ENCODE measurements around the gene NKIRAS1.
"Not testable (repeated sequence)": the region's sequence is repeated elsewhere in the genome, so short reads cannot be mapped to it uniquely, and the experiment has no call there.

The NKIRAS1 gene

DNA sequence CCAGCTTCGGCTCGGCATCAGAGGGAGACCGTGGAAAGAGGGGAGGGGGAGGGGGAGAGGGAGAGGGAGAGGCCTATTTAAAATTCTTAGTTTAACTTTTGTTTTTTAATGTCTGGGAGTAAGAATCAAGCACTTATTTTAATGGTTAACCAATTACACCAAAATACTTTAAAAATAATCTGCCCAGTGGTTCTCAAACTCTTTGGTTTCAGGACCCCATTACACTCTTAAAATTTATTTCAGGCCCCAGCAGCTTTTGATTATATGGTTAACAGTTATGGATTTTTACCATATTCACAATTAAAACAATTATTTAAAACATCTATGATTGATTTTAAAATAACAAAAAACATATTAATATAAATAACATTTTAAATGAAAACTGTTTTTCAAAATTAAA lies 44.5 kb downstream of the NKIRAS1 start:
- no peak for DNase-seq (ENCODE audit: low read depth in 3 of 3, low spot score in 1 of 3)

DNA sequence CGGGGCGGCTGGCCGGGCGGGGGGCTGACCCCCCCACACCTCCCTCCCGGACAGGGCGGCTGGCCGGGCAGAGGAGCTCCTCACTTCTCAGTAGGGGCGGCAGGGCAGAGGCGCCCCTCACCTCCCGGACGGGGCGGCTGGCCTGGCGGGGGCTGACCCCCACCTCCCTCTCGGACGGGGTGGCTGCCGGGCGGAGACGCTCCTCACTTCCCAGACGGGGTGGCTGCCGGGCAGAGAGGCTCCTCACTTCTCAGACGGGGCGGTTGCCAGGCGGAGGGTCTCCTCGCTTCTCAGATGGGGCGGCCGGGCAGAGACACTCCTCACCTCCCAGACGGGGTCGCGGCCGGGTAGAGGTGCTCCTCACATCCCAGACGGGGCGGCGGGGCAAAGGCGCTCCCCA lies 45.4 kb downstream of the NKIRAS1 start:
- not testable (repeated sequence) for DNase-seq (ENCODE audit: low read depth in 3 of 3, low spot score in 1 of 3)

DNA sequence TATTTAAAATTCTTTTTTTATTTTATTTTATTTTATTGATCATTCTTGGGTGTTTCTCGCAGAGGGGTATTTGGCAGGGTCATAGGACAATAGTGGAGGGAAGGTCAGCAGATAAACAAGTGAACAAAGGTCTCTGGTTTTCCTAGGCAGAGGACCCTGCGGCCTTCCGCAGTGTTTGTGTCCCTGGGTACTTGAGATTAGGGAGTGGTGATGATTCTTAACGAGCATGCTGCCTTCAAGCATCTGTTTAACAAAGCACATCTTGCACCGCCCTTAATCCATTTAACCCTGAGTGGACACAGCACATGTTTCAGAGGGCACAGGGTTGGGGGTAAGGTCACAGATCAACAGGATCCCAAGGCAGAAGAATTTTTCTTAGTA lies 46.1 kb downstream of the NKIRAS1 start:
- not testable (repeated sequence) for DNase-seq (ENCODE audit: low read depth in 3 of 3, low spot score in 1 of 3)

DNA sequence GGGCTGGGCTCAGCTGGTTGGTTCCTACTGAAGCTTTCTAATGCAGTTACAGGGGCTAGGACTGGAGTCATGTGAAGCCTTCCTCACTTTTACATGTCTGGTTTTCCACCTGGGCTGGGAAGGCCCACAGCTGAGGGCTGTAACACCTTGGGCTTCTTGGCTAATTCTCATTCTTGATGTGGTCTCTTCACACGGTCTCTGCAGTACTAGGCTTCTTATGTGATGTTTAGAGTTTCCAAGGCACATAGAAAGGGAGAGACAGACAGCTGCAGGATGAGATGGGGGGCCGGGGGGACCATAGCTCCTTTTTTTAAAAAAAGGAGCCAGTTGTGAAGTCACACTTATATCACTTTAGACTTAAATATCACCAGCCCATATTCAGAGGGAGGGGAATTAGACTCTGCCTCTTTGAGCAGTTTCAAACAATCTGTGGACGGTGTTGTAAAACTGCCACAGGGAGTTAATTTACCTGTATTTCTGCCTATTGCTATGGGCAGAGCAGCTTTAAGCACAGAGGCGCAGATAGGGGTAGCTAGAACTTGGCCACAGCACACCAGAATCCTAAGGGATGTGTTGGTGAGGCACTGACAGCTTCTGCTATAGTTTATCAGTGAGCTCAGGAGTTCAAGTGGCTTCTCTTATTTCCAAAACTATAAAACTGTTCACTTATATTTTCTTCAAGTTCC lies 46.7 kb downstream of the NKIRAS1 start:
- no peak for DNase-seq (ENCODE audit: low read depth in 3 of 3, low spot score in 1 of 3)

DNA sequence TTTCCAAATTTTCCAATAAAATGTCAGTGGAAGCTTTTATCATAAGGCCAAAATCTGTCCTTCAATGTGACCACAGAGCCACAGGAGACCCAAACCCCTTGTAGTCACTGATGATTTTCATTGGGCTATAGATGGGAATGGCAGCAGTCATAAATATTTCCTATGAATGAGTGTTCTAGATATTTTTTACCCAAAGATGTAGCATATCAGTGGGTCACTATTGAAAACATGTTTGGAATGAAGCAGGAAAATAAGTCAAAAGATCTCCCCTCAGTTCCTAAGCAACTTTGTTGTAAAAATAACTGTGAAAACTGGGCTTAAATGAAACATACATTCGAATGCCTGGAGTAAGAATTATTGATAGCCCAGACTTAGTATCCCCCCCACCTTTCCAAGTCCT lies 49.0 kb downstream of the NKIRAS1 start:
- no peak for DNase-seq (ENCODE audit: low read depth in 3 of 3, low spot score in 1 of 3)

DNA sequence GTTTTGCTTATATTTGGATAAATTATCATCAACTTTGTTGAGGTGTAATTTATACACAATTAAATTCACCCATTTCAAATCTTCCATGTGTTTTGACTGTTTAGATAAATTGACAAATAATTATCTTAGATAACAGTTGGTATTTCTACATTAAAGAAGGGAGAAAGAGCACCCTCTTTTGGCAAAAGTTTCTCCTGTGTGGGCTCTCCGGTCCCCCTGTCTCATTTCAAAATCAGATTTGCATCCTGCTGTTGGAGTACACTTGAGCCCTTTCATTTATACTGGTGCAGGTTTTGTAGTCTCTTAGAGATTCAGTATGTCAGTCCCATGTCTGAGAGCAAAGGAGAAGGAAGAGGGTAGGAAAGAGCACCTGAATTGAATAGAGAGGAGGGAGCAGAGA lies 49.4 kb downstream of the NKIRAS1 start:
- DNase-seq (ENCODE audit: low read depth in 3 of 3, low spot score in 1 of 3), result no peak

DNA sequence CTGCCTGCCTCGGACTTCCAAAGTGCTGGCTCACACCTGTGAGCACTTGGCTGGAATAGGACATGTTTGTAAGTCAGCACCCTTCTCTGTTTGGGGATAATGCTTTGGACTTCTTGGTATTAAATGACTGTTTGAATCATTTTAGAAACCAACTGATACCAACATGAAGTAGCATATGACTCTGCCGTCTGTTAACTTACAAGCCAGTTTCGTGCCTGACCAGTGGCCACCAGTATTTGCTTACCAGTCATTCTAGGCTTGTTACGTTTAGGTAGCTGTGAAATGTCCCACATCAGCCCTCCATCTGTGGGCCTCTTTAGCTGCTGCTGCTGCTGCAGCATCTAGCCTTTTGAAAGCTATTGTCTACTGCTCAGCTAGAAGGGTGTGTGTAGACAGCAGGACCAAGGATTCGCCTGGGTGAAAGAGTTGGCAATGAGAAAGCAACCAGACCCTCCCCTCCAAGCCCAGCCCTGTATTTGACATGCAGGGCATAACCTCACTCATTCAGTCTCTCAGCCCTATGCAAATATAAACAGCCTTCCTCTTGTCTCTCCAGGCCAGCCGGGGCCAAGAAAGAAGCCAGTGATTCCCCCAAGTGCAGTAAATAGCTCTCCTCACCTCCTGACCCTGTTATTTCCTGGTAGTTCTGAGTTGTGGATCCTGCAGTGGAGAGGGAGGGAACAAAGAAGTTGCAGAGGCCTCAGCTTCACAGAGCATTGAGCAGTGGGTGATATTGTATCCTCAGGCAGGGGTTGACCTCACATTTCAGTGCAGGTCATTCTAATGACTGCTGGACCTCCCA lies 51.0 kb downstream of the NKIRAS1 start:
- no peak for DNase-seq (ENCODE audit: low read depth in 3 of 3, low spot score in 1 of 3)

DNA sequence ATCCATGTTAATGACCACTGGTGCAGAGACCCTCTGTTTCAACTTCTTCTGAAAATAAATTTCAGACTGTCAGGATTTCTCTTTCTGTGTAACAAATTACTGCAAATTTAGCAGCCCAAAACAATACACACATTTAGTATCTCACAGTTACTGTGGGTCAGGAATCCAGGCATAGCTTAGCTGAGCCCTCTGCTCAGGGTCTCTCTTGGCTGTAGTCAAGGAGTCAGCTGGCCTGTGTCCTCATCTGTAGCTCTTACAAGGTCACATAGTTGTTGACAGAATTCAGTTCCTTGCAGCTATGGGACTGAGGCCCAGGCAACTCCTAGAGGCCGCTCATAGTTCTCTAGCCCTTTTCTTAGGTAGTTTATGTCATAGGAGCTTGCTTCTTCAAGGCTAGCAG lies 51.9 kb downstream of the NKIRAS1 start:
- DNase-seq (ENCODE audit: low read depth in 3 of 3, low spot score in 1 of 3), result no peak

DNA sequence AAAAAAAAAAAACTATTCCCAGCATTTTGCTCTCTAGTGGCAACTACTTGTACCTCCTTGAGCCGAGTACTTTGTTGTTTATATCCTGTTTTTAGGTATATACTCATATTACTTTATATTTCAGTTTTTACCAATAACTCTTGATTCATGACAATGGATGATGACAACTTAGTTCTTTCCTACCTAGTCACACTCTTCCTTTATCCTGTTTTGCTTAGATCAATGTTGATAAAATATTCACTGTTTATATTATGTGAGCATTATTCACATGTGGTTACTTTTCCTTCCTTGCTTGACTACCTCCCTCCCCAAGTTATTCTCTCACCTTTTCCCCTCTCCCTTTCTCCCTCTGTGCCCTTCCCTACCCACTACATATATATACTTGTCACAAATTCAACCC lies 53.7 kb downstream of the NKIRAS1 start:
- DNase-seq (ENCODE audit: low read depth in 3 of 3, low spot score in 1 of 3), result no peak

DNA sequence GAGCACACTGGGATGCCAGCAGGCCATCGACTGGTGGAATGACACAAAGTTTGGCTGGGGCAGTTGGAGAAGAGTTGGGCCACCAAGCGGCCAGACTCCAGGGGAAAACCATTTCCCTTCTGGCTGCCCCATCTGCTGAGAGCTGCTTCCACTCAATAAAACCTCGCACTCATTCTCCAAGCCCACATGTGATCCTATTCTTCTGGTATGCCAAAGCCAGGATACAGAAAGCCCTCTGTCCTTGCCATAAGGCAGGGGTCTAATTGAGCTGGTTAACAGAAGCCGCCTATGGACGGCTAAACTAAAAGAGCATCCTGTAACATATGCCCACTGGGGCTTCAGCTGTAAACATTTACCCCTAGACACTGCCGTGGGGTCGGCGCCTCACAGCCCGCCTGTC lies 55.1 kb downstream of the NKIRAS1 start:
- no peak for DNase-seq (ENCODE audit: low read depth in 3 of 3, low spot score in 1 of 3)

DNA sequence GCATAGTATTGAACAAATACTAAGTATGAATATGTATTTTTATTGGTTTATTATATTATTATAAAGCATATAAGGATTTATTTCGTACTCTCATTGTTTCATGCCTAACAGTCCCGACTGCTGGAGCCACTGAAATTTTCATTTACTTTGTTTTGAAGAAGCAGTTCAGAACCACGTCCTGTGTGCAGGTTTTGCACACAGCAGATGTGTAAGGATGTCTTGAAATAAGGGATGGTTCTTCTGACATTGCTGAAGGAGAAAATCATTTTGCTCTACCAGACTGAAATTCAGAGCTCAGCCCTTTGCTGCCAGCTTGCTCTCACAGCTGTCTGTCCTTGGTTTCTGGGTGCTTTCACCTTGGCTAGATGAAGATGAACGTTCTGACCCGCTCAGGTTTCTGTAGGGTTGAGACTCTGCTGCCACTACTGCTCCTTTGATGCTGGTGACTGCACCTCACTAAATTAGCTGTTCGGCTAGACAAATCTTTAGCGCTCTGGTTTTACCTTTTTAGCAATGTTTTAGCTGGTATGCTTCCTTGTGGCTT lies 56.9 kb downstream of the NKIRAS1 start:
- no peak for DNase-seq (ENCODE audit: low read depth in 3 of 3, low spot score in 1 of 3)

DNA sequence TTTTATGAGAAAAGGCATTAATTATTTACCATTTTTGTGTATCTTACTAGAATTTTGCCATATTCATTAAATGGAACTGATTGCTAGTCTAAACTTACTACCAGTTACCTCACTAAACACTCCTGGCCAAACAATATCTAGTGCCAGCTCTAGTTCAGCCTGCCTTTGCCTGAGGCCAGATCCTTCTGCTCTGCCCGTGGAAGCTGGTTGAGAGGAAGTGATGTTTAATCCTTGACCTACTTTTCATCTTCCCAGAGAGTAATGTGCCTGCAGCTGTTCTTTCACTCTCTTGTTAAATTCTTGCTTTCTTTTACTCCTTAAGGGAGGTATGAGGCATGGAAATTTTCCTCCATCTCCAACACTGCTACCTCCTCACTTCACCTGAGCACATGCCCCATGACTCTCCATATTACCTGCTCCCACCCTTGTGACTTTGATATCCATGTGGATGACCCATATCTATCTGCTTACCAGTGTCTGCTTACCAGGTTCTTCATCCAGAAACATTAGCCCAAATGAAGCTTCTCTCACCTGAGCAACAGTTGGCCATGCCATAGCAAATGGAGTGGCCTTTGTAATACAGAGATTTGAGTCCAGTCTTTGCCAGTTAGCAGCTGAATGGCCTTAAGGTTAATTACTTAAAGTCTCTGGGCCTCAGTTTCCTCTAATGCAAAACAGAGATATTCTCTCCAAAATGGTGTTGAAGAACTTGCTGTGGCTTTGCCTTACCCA lies 57.6 kb downstream of the NKIRAS1 start:
- no peak for DNase-seq (ENCODE audit: low read depth in 3 of 3, low spot score in 1 of 3)

DNA sequence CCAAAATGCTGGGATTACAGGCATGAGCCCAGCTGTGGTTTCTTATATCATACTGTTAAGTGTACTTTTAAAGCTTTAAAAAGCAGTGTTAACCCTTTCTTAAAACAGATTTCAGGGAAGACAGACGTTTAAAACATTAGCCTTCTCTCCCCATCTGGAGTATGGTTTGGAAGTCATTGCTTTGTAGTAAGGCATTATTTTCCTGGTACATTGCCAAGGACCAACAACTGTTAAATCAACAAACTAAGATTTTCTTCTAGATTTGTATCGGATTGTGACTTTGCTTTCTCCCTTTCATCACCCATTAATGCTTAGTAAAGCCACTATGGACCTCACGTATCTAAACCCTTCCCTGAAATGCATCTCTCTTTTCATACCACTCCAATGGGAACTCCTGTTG lies 60.5 kb downstream of the NKIRAS1 start:
- no peak for DNase-seq (ENCODE audit: low read depth in 3 of 3, low spot score in 1 of 3)

DNA sequence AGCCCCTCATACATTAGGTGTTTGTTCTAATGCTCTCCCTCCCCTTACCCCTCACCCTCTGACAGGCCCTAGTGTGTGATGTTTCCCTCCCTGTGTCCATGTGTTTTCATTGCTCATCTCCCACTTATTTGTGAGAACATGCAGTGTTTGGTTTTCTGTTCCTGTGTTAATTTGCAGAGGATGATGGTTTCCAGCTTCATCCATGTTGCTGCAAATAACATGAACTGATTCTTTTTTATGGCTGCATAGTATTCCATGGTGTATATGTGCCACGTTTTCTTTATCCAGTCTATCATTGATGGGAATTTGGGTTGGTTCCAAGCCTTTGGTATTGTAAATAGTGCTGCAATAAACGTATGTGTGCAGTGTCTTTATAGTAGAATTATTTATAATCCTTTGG lies 67.3 kb downstream of the NKIRAS1 start:
- DNase-seq (ENCODE audit: low read depth in 3 of 3, low spot score in 1 of 3), result not testable (repeated sequence)

DNA sequence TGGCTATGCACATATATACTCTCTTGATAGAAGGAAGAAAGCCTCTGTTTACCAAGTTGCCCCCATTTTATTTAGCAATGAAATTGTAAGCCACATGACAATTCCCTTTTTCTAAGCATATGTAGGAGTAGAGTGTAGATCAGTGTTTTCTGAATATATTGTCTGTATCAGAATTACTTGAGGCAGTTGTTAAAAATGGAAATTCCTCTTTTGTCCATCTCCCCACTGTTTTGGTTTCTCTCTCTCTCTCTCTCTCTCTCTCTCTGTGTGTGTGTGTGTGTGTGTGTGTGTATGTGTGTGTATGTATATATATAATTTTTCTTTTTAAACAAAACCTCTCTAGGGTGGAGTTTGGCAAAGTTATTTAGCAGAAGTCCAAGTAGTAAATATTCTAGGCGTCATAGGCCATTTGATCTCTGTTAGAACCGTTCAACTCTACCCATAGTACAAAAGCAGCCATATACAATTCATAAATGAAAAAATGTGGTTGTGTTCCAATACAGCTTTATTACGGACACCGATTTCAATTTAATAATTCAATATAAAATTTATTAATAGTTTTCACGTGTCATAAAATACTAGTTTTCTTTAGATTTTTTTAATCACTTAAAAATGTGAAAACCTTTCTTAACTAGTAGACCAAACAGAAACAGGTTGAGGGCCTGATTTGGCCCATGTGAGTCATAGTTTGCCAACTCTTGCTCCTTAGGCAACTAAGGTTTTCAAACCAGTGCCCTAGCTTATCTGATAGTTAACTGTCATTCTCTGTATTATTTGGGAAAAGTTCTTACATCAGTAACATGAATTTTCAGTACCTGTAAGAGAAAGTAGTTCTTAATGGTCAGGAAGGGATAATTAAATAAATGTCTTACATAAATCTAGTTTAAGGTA lies 71.2 kb downstream of the NKIRAS1 start:
- no peak for DNase-seq (ENCODE audit: low read depth in 3 of 3, low spot score in 1 of 3)

DNA sequence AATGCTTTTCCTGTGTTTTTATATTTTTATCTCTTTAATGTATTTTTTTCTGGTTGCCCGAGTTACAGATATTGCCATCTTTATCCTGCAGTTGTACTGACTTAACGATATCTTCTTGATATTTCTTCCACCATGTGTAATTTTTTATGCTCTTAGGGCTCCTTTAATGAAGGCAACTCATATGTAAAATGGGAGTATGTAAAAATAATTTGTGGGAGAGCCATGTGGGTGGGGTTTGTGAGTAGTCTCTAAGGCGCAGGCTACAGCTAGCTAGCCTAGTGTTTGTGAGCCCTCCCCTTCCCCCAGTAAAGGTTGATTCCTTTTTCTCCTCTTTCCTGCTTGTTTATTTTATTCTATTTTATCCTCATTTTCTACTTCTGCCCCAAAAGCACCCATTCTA lies 72.9 kb downstream of the NKIRAS1 start:
- no peak for DNase-seq (ENCODE audit: low read depth in 3 of 3, low spot score in 1 of 3)

All from stimulated activated CD4-positive, alpha-beta T cell treated with anti-CD3 and anti-CD28 coated beads, TNF-alpha, amount 100 ng/mL, for 1 hour (primary cell).